ENCODE results near the gene IFNGR2.

IFNGR2 gene

DNA sequence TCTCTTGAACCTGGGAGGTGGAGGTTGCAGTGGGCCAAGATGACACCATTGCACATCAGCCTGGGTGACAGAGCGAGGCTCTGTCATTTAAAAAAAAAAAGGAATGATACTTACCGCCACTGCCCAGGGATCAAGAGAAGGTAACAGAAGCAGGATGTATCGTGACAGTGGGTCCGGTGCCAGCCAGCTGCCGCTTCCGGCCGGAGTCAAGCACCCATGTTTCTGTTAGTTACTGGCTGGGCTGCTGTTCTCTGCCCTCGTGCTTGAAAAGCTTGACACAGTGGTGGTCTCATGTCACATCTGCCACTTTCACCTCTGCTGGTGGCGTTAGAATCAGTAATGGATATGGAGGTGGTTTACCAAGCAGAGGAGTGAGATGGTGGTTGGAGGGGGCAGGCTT lies 21.0 kb downstream of the IFNGR2 start:
- no peak for DNase-seq (ENCODE audit: low read depth)
- H3K4me3 ChIP-seq (ENCODE audit: low read depth, low read length): no peak overlapping the region
- TF ChIP-seq, protein P1, sequence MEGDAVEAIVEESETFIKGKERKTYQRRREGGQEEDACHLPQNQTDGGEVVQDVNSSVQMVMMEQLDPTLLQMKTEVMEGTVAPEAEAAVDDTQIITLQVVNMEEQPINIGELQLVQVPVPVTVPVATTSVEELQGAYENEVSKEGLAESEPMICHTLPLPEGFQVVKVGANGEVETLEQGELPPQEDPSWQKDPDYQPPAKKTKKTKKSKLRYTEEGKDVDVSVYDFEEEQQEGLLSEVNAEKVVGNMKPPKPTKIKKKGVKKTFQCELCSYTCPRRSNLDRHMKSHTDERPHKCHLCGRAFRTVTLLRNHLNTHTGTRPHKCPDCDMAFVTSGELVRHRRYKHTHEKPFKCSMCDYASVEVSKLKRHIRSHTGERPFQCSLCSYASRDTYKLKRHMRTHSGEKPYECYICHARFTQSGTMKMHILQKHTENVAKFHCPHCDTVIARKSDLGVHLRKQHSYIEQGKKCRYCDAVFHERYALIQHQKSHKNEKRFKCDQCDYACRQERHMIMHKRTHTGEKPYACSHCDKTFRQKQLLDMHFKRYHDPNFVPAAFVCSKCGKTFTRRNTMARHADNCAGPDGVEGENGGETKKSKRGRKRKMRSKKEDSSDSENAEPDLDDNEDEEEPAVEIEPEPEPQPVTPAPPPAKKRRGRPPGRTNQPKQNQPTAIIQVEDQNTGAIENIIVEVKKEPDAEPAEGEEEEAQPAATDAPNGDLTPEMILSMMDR (IDR thresholded peaks at IDR 0.05; ENCODE audit: control insufficient read depth, extremely low read depth, insufficient read depth): no peak

DNA sequence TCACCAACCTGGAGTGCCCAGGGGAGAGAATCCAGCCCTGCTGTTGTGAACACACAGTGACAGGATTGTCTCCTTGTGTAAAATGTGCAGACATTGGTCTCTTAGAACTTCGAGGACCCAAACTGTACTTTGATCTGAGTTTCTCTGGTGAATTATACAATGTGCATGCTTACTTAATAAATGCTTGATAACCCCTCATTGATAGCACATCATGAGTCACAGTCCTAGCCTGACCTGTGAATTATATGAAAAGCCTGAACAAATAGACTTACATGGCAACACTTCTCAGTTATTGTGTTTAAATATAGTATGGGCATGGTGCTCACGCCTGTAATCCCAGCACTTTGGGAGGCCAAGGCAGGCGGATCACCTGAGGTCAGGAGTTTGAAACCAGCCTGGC lies 22.6 kb downstream of the IFNGR2 start:
- DNase-seq (ENCODE audit: low read depth): no peak
- TF ChIP-seq, protein P1 (IDR thresholded peaks at IDR 0.05; ENCODE audit: control insufficient read depth, extremely low read depth, insufficient read depth): no peak
- no peak overlapping the region for H3K4me3 ChIP-seq (ENCODE audit: low read depth, low read length)

GRCh38 chr21:33427051-33427450 lies 23.8 kb downstream of the IFNGR2 start:
- TF ChIP-seq, protein P1 (IDR thresholded peaks at IDR 0.05; ENCODE audit: control insufficient read depth, extremely low read depth, insufficient read depth): no peak
- no peak for DNase-seq (ENCODE audit: low read depth)
- H3K4me3 ChIP-seq (ENCODE audit: low read depth, low read length): no peak overlapping the region

- DNase-seq (ENCODE audit: low read depth): no peak
- no peak overlapping the region for H3K4me3 ChIP-seq (ENCODE audit: low read depth, low read length)
- TF ChIP-seq, protein P1 (IDR thresholded peaks at IDR 0.05; ENCODE audit: control insufficient read depth, extremely low read depth, insufficient read depth): no peak
These were observed 25.5 kb downstream of the IFNGR2 start for GRCh38 chr21:33428669-33429068.

GRCh38 chr21:33430858-33431257 lies 27.6 kb downstream of the IFNGR2 start:
- H3K4me3 ChIP-seq (ENCODE audit: low read depth, low read length): no peak overlapping the region
- TF ChIP-seq, protein P1 (IDR thresholded peaks at IDR 0.05; ENCODE audit: control insufficient read depth, extremely low read depth, insufficient read depth): no peak
- DNase-seq (ENCODE audit: low read depth): no peak

DNA sequence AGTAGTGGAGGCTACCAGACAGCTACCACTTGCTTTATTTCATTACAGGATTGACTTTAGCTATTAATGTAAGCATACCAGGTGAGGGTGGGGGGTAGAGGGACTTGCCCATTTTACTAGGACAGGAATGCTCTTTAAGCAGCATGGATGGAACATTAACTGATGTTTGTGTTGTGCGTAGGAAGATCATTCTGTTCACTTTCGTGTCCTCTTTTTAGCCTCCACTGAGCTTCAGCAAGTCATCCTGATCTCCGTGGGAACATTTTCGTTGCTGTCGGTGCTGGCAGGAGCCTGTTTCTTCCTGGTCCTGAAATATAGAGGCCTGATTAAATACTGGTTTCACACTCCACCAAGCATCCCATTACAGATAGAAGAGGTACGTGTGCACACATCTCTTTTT lies 29.3 kb downstream of the IFNGR2 start:
- no peak overlapping the region for H3K4me3 ChIP-seq (ENCODE audit: low read depth, low read length)
- no peak for DNase-seq (ENCODE audit: low read depth)
- TF ChIP-seq, protein P1 (IDR thresholded peaks at IDR 0.05; ENCODE audit: control insufficient read depth, extremely low read depth, insufficient read depth): no peak

DNA sequence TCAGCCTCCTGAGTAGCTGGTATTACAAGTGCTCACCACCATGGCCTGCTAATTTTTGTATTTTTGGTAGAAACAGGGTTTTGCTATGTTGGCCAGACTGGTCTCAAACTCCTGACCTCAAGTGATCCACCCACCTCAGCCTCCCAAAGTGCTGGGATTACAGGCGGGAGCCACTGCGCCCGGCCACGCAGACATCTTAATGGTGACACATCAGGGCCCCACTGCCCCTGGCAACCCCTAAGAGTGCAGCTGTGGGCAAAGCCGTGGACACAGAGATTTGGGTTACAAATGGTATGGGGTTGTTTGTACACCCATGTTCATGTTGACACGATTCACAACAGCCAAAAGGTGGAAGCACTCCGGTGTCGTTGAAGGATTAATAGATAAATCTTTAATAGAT lies 29.8 kb downstream of the IFNGR2 start:
- TF ChIP-seq, protein P1 (IDR thresholded peaks at IDR 0.05; ENCODE audit: control insufficient read depth, extremely low read depth, insufficient read depth): no peak
- DNase-seq (ENCODE audit: low read depth): no peak
- H3K4me3 ChIP-seq (ENCODE audit: low read depth, low read length): no peak overlapping the region

Data from LNCaP clone FGC (cell line).